AG04449 (cell line): ENCODE data around the gene WDFY4.

Source experiments
- CTCF ChIA-PET: fragments of 350-600 bp; formaldehyde crosslinking; extraction: SDS; loops from one replicate; lab custom pipeline; 2021; ENCODE audit warnings: antibody characterized with exemption; lab: Yijun Ruan, JAX
- POLR2A ChIA-PET: fragments of 400-600, 350-600 bp; formaldehyde crosslinking; extraction: SDS; loops from one replicate; lab custom pipeline; 2020; ENCODE audit warnings: antibody characterized with exemption, inconsistent platforms; lab: Yijun Ruan, JAX
- DNase-seq: peaks from one replicate; pipeline ENCODE4 v3.0.0-alpha.2; 2010; ENCODE audit warnings: low read depth, low spot score
- H3K4me3 ChIP-seq: 2 replicates; pipeline ENCODE4 v1.5.1; 2011; ENCODE audit warnings: low read depth, mild to moderate bottlenecking, control low read depth, low read length
- CTCF ChIP-seq: IDR thresholded peaks from one replicate; pipeline ENCODE4 v1.5.1; 2011; ENCODE audit warnings: mild to moderate bottlenecking, moderate library complexity, low read length, control low read depth, inconsistent platforms; ENCODE audit not compliant: insufficient read depth; ENCODE audit errors: missing control alignments

The WDFY4 gene

GRCh38 chr10:48802611-48803071, 118.0 kb downstream of the WDFY4 start:
- no peak for TF ChIP-seq CTCF
- no peak for DNase-seq
- POLR2A ChIA-PET = no interaction called here
- H3K4me3 ChIP-seq = no peak overlapping the region
- CTCF ChIA-PET = interaction anchor here (1.0 kb wide), 1 partner anchor 9 kb away, joined by 3 read pairs; no protein-coding TSS in a partner anchor

GRCh38 chr10:48803801-48804584, 119.3 kb downstream of the WDFY4 start:
- ChIA-PET CTCF (no interaction called here), POLR2A (no interaction called here)
- no peak overlapping the region for H3K4me3 ChIP-seq
- no peak for DNase-seq
- no peak for TF ChIP-seq CTCF

GRCh38 chr10:48804740-48805182, 120.1 kb downstream of the WDFY4 start:
- POLR2A ChIA-PET = no interaction called here
- CTCF ChIA-PET = no interaction called here
- DNase-seq = no peak
- H3K4me3 ChIP-seq = no peak overlapping the region
- TF ChIP-seq CTCF = no peak

- no peak for TF ChIP-seq CTCF
- no peak for DNase-seq
- CTCF ChIA-PET = no interaction called here
- POLR2A ChIA-PET = no interaction called here
- H3K4me3 ChIP-seq = no peak overlapping the region
Measured at GRCh38 chr10:48805411-48805810, 120.7 kb downstream of the WDFY4 start.

- H3K4me3 ChIP-seq = no peak overlapping the region
- POLR2A ChIA-PET = no interaction called here
- no peak for DNase-seq
- TF ChIP-seq CTCF = no peak
- CTCF ChIA-PET = no interaction called here
Measured at GRCh38 chr10:48805848-48806247, 121.2 kb downstream of the WDFY4 start.

GRCh38 chr10:48806342-48806741, 121.7 kb downstream of the WDFY4 start:
- TF ChIP-seq CTCF = no peak
- H3K4me3 ChIP-seq = no peak overlapping the region
- CTCF ChIA-PET = no interaction called here
- POLR2A ChIA-PET = no interaction called here
- no peak for DNase-seq
